ENCODE data around the gene PTPRN2. TPM values are rescaled to one million over a fixed set of nuclear protein-coding genes. Genes with fewer than 3 reads are reported as not detected.
"Not testable (repeated sequence)": the region's sequence is repeated elsewhere in the genome, so short reads cannot be mapped to it uniquely, and the experiment has no call there.

PTPRN2 gene
- total RNA-seq, 1 donor from 2014 or later, result 0.72 TPM

DNA sequence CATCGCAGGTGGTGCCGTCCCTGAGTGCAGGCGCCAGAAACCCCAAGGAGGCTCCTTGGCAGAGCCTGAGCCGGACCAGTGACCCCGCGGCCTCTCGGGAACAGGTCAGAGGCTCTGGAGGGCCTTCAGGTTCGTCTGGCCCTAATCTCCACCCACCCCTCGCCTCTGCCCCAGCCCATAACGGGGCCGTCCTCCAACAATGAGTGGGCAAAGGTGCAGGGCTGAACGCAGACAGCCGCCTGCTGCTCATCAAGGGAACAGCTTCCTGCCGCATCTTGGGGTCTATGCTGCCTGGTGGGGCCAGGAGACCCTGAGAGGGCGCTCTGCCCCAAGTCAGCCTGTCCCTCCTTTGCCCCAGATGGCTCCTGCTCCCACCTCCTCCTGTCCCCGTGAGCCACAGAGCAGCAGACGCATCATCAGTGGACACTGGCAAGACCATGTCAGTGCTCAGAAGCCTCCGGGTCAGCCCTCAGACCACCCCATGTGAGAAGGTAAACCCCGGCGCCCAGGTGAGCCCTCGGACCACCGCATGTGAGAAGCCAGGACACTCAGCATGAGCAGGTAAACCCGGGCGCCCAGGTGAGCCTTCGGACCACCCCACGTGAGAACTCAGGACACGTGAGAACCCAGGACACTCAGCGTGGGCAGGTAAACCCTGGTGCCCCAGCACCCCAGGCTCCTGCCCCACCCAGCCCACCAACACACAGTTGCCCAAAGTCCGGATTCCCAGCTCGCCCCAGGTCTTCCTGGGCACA lies 142.0 kb downstream of the PTPRN2 start:
- no peak for DNase-seq (ENCODE audit: low spot score)

DNA sequence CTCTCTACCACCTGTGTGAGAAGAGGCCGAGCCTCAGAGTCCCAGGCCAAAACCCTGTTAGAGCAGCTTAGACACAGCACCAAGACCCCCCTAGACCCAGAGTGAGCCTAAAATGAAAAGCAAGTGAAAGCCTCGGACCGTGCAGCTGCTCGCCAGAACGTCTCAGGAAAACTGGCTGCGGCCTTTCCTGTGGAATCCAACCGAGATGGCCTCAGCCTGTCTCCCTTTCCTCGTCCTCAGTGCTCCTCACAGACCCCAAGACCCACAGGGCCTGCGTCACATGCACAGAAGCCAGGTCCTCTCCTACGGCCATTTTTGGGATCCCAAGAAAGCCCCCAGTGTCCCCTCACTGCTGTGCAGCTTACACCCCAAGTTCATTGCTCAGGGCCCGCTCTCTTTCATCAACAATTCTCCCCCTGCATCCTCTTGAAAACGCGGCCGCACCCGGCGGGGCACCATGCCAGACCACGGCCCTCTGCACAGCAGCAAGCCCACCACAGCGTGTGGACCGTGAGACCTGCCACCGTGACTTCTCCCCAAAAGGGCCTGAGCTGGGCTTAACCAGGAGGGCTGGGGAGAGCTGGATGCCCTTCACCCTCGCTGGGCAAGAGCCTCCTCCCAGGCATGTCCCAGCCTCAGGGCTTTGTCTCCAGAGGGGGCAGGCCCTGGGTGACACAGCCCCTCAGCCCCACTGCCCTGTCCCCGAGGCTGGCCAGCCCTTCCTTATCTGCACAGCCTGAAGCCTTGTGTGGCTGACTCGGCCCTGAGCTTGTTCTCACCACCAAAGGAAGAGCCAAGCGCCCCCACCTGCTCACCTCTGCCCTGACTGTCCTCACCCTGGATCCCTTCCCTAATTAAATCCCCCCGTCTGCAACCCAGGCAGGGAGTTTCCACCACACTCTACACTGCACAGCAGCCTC lies 142.9 kb downstream of the PTPRN2 start:
- DNase-seq (ENCODE audit: low spot score), result no peak

DNA sequence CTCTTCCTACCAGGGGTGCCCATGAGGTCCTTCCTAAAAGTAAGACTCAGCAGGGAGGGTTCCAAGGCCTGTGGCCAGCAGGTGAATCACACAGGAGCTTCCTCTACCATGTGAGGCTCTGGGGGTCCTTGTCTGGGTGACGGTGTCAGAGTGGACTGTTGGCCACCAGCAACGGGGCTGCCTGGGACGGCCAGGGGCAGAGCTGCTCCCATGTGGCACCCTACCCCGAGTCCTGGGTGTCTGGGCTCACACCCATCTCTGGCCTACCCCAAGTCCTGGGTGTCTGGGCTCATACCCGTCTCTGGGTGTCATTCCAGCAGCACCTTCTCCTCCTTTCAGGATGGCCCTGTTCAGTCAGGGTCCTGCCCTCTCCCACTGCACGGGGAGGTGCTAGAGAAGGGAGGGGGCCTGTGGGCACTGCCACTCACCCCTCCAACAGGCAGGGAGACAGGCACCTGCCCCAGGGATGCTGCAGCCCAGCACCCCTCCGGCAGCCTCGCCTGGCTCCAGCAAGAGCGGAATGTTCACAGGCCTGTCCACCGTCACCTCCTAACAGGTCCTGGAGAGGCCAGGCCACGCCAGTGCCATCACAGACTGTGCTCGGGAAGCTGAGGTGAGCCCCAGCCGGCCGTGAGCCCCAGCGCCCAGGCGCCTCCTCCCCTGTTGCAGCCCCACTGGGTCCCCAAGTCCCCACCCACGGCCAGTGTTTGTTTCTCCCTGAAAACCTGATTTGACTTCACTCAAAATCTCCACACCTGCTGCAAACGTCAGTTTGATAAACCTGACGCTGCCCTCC lies 143.7 kb downstream of the PTPRN2 start:
- DNase-seq (ENCODE audit: low spot score), result no peak

DNA sequence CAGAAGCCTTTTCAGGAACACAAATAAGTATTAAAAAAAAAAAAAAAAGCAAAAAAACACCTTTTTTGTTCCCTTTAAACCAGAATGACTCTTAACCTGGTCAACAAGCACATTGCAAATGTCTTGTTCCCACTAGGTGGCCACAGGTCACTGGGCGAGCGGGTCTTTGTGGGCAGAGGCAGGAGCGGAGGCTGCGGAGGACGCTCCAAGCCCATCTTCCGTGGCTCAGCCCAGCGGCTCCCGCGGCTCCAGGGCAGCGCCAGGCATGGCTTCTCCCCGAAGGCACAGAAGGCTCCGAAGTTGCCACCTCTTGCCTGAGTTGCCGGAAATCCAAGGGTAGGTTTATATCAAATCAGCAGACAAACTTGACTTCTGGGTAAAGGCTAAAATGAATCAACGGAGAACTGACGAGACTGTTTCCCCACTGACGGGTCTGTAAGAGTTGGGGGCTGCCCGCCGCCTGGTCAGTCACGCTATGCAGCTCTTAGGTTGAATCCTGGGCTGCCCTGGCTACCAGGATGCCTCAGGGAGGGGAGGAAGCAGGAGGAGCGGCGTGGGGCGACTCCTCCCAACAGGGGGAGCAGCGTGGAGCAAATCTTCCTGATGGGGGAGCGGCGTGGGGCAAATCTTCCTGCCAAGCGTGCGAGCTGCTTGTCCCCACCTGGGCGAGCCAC lies 144.5 kb downstream of the PTPRN2 start:
- no peak for DNase-seq (ENCODE audit: low spot score)

DNA sequence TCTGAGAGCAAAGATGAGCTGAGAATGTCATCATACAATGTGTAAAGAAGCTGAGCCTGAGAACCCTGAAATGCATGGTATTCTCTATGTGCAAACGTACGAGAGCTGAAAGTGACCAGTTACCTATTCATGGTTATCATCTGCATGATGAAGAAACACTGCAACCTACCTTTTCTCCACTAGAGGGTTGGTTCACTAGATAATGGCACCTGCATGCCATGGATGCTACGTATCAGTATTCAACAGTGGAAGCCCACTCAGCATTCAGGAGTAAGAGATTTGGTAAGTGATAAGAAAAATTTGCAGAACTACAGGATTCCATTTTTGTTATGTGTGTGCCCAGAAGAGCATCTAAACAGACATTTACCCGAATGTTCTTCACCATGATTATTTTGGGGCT lies 145.4 kb downstream of the PTPRN2 start:
- DNase-seq (ENCODE audit: low spot score), result no peak

DNA sequence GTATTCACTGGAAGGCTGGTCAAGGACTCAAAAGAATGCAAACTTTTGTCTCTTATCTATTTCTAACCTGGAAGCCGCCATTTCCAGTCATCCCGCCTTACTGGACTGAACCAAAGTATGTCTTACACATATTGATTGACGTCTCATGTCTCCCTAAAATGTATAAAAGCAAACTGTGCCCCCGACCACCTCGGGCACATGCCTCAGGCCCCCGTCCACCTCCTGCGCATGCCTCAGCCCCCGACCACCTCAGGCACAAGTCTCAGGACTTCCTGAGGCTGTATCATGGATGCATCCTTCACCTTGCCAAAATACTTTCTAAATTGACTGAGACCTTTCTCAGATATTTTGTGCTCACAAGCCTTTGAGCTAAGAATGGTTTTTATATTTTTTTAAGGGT lies 148.6 kb downstream of the PTPRN2 start:
- DNase-seq (ENCODE audit: low spot score), result no peak

DNA sequence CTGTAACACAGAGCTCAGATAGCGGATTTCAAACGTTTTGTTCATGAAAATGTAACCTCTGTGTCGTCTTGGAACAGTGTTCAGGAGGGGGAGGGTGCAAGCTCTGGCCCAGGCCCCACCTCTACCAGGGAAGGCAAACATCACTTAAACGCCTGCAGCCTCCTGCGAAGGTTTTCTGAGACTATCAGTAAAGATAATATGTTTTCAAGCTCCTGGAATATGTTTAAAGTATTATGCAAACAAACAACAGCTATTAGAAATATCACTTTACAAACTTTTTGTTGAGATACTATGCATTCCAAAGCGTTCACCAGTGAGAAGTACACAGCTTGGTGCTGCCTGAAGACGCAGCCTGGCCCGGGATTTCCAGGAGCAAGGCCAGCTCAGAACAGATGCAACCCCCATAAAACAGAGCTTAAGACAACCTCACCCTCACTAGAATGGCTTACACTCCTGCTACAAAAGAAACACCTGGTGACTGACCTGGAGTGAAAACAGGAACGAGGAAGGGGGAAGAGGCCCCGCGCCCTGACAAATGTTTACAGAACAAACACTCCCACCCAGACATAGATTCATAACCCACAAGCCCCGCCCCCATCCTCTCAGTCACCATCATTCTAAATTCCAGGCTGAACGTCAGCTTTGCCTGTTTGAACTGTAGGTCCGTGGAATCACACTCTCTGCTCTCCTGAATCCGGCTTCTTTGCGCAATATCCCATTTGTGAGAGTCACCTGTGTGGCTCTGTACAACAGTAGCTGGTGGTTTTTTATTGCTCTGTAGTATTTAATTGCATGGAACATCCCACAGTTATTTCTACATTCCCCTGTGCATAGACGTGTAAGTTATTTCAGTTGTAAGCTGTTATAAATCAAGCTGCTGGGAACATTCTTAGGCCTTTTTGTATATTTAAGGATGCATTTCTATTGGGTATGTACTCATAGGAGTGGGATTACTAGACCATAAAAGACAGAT lies 155.0 kb downstream of the PTPRN2 start:
- peak; percentile 51 for DNase-seq (ENCODE audit: low spot score)

DNA sequence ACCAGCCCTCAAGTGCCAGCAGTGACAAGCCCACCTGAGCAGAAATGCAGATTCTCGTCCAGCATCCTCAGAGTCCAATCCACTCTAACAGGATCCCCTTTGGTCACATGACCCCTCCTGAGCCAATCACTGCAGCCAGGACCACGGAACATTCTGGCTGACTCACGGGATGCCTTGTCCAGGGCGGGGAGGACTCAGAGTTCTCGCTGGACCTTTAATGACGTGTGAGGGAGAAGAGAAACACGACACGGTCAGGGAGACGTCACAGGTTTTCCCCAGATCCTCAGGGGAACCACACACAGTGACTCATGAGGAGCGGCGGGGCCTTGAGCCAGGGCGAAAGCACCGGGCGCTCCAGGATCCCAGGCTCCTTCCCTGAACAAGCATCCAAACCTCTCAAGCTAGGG lies 155.7 kb downstream of the PTPRN2 start:
- DNase-seq (ENCODE audit: low spot score), result peak; percentile 87

DNA sequence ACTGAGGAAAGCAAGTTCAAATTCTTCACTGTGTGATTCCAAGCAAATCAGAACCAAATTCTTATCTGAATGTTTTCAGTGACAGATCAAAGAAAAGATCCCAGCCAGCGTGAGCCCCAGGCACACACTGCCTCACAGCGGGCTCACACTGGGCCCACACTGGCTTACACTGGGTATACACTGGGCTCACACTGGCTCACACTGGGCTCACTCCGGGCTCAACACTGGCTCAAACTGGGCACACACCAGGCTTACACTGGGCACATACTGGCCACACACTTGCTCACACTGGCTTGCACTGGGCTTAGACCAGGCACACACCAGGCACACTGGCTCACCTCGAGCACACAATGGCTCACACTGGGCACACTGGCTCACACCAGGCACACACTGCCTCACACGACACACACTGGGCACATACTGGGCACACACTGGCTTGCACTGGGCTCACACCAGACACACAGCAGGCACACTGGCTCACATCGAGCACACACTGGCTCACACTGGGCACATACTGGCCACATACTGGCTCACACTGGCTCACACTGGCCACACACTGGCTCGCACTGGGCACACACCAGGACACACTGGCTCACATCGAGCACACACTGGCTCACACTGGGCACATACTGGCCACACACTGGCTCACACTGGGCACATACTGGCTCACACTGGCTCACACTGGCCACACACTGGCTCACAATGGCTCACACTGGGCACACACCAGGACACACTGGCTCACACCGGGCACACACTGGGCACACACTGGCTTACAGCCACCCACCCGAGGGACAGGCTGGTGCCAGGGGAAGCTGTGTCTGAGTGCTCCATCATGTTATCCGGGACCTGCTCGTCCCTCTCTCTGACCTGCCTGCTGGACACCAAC lies 156.3 kb downstream of the PTPRN2 start:
- DNase-seq (ENCODE audit: low spot score), result no peak

DNA sequence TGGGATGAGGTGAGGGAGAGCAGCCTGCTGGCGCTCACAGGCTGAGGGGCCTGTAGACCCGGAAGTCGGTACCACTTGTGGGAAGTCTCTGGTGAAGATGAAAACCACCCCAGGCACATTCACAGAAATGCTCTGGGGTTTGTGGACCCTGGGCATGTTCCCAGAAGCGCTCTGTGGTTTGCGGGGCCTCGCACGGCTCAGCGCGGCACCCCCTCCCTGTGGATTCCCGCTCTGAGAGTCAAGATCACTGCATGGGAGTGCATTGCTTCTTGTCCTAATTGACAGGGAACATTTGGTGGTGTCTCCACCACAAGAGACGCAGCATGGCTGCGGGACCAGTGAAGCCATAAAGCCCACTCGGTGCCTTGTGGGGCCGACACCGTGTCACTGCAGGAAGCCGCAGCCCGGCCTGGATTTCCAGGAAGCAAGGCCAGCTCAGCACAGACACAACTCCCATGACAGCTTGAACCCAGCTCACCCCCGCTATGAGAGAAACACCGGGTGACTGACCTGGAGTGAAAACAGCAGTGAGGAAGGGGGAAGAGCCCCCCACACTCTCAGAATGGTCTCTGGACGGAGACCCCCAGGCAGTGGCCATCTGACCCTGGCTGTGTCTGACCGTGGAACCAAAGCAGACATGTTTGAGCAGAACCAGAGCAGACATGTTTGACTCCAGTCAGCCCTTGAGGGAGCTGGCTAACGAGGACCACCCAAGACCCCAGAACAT lies 157.2 kb downstream of the PTPRN2 start:
- no peak for DNase-seq (ENCODE audit: low spot score)

DNA sequence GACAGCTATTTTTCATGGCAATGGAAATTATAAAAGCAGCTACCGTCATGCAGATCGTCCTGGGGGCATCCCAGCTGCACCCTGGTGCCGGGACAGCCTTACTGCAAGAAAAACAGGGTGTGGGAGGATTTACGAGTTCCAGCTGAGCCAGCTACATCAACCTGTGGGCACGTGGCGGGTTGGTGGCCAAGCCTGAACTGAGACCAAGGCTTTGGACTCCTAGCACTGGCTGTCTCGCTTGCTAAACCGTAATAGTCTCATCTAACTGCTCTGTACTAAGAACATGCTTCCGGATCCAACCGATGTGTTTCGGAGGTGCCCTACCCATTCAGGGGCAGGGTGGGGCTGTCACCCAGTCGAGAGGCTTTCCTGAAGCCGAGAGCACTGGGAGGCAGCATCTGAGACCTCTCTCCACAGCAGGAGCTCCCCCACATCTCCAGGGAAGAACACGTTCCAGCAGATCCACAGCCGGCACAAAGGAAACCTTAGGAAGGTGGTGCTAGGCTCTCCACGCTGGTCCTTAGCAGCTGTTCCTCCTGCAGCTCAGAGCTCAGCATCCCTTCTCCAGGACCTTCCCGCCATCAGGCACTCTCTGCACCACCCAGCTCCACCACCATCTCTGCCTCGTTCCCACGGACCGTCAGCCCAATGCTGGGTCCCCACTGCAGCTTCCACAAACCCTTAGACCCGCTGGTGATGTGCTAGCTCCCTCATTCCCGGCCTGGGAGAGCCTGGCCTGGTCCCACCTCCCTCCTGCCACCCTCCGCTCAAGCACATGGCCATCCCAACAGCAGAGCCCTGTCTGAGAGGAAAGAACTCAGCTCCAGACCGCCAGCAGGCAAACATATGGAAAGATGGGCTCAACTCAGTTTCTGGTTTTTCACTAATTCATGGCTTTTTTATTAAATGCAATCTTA lies 158.5 kb downstream of the PTPRN2 start:
- DNase-seq (ENCODE audit: low spot score), result no peak

DNA sequence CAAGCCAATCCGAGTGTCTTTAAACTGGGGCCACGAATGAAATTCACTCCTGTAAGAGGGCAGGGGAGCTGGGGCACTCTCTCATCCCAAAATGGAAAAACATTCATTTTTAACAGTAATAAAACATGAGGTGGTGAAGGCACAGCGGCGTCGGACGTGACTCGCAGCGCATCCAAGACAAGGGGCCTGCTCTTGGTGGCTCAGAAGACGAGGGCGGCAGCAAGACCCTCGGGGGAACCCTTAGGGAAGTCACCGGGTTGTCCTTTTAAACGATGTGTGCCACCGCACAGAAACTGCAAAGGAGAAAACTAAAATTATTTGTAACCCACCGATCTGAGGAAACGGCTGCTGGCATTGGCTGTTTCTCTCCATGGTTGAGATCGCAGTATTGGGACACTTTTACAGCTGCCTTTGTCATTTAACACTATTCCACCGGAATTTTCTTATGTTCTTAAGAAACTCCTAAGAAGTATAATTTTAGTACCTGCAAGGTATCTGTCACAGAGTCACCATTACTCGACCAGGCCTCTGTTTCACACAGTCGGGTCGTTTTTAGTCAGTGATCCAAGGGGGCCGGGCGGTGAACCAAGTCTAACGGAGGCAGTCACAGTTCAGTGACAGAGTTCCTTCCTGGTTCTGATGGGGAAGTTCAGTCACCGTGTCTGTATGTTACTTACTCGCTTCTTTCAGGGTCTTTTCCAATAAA lies 159.3 kb downstream of the PTPRN2 start:
- DNase-seq (ENCODE audit: low spot score), result no peak

DNA sequence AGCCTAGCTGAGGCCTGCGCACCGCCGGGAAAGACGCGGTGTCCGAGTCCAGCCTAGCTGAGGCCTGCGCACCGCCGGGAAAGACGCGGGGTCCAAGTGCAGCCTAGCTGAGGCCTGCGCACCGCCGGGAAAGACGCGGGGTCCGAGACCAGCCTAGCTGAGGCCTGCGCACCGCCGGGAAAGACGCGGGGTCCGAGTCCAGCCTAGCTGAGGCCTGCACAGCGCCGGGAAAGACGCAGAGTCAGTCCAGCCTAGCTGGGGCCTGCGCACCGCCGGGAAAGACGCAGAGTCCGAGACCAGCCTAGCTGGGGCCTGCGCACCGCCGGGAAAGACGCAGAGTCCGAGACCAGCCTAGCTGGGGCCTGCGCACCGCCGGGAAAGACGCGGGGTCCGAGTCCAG lies 161.9 kb downstream of the PTPRN2 start:
- not testable (repeated sequence) for DNase-seq (ENCODE audit: low spot score)

DNA sequence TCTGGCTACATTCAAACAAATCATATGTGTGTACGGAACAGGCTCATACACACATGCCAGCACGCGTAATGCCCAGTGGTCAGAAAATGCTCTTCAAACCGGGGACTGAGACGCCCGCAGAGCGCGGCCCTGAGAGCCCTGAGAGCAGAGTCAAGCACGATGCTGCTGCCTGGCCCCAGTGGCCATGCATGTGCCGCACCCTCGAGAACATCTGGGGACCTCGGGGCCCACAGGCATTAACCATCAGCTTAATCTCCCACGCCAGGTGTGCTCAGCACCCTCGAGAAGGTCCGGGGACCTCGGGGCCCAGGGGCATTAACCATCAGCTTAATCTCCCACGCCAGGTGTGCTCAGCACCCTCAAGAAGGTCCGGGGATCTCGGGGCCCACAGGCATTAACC lies 163.1 kb downstream of the PTPRN2 start:
- DNase-seq (ENCODE audit: low spot score), result no peak

DNA sequence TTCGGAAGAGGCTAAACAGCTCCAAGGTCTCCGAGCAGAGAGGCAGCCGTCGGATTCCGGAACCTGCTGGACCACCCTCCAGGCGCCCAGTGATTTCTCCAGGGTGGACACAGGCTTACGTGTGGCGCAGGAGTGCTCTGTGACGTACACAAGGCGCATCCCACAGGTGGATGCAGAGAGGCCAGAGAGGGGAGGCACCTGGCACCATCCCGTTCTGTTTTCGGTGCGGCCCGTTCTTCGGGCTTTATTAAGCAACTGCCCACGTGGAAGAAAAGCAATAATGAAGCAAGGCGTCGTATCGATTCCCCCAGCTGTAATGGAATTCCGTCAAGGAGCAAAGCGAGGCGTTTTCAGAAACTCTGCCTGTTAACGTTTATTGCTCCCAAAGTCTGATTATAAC lies 163.6 kb downstream of the PTPRN2 start:
- DNase-seq (ENCODE audit: low spot score), result no peak

DNA sequence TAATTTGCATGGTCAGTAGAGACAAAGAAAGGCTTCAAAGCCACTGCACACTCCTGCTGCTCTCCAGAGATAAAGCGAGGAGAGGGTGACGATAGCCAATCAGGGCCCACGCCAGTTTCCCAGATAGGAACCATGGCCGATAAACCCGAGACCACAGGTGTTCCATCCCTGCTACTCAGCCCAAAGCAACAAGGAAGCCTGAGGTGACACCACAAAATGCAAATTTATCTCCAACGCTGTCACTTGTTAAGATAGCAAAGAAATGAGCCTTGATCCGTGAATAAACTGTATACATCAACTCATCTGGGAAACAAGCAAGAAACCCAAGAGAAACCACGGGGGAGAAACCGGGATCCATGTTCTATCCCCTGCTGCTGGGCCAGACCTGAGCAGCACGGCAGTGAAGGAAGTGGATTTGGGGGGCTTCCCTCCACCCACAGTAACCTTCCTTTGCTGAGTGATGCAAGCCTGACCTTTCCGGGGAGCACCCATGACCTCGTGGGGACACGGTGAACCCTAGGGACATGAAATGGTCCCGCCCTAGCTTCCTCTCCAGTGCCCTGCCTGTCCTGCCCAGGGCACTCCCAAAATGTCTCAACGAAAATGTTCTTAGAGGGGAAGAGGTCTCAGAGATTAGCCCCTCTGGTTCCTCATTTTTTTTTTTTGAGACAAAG lies 164.6 kb downstream of the PTPRN2 start:
- no peak for DNase-seq (ENCODE audit: low spot score)

Data from umbilical cord (tissue), 2 donors.